C4-2B (cell line): ENCODE results near the gene VSTM1.

Experiments
- ZFX ChIP-seq: fragments of 450-650 bp; IDR thresholded peaks from 2 replicates; pipeline ENCODE4 v1.6.1; 2017
- TF ChIP-seq, protein P1 (sequence below): fragments of 450-650 bp; conservative IDR thresholded peaks from 2 replicates; pipeline ENCODE4 v1.5.1; 2017; ENCODE audit warnings: mild to moderate bottlenecking

- TF ChIP-seq, protein P1, sequence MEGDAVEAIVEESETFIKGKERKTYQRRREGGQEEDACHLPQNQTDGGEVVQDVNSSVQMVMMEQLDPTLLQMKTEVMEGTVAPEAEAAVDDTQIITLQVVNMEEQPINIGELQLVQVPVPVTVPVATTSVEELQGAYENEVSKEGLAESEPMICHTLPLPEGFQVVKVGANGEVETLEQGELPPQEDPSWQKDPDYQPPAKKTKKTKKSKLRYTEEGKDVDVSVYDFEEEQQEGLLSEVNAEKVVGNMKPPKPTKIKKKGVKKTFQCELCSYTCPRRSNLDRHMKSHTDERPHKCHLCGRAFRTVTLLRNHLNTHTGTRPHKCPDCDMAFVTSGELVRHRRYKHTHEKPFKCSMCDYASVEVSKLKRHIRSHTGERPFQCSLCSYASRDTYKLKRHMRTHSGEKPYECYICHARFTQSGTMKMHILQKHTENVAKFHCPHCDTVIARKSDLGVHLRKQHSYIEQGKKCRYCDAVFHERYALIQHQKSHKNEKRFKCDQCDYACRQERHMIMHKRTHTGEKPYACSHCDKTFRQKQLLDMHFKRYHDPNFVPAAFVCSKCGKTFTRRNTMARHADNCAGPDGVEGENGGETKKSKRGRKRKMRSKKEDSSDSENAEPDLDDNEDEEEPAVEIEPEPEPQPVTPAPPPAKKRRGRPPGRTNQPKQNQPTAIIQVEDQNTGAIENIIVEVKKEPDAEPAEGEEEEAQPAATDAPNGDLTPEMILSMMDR, result no peak
- TF ChIP-seq ZFX, result no peak
These were observed 53.2 kb downstream of the VSTM1 start for GRCh38 chr19:54010474-54010873.
